ENCODE measurements around the gene ANKRD29.

- TF ChIP-seq YY1 (IDR thresholded peaks at IDR 0.05; ENCODE audit: low read depth) (no peak), USF1 (IDR thresholded peaks at IDR 0.05) (no peak), ZBTB7A (IDR thresholded peaks at IDR 0.05; ENCODE audit: low read depth) (no peak), TEAD4 (IDR thresholded peaks at IDR 0.05) (no peak)
These were observed 38.3 kb upstream of the ANKRD29 start for GRCh38 chr18:23701017-23701416.
